ENCODE results near the gene CAPS2. TPM values are rescaled to one million over a fixed set of nuclear protein-coding genes. Genes with fewer than 3 reads are reported as not detected.

Gene CAPS2
- total RNA-seq, 1 donor from 2014 or later = 13.6 TPM

GRCh38 chr12:75311369-75311768 lies 18.8 kb downstream of the CAPS2 start:
- DNase-seq (ENCODE audit: low spot score) = no peak

GRCh38 chr12:75308279-75308678 lies 21.8 kb downstream of the CAPS2 start:
- no peak for DNase-seq (ENCODE audit: low spot score)
- intact Hi-C loops (cut with DNase I) = no loop called here

More at GRCh38 chr12:75311369-75311768, 18.8 kb downstream of the CAPS2 start:
- intact Hi-C loops (cut with DNase I) = no loop called here

- no peak for DNase-seq (ENCODE audit: low spot score)
- intact Hi-C loops (cut with DNase I) = no loop called here
Observed at GRCh38 chr12:75305412-75306332, 24.5 kb downstream of the CAPS2 start.

- no peak for DNase-seq (ENCODE audit: low spot score)
- intact Hi-C loops (cut with DNase I) = no loop called here
Observed at GRCh38 chr12:75302781-75303180, 27.3 kb downstream of the CAPS2 start.

GRCh38 chr12:75302225-75302624 lies 27.9 kb downstream of the CAPS2 start:
- intact Hi-C loops (cut with DNase I) = no loop called here
- no peak for DNase-seq (ENCODE audit: low spot score)

GRCh38 chr12:75294797-75295196 lies 35.3 kb downstream of the CAPS2 start:
- DNase-seq (ENCODE audit: low spot score) = no peak
- intact Hi-C loops (cut with DNase I) = no loop called here

GRCh38 chr12:75294336-75294735 lies 35.8 kb downstream of the CAPS2 start:
- intact Hi-C loops (cut with DNase I) = no loop called here
- DNase-seq (ENCODE audit: low spot score) = no peak

- intact Hi-C loops (cut with DNase I) = no loop called here
- no peak for DNase-seq (ENCODE audit: low spot score)
Observed at GRCh38 chr12:75291014-75291413, 39.1 kb downstream of the CAPS2 start.

- intact Hi-C loops (cut with DNase I) = no loop called here
- no peak for DNase-seq (ENCODE audit: low spot score)
Observed at GRCh38 chr12:75289753-75290152, 40.4 kb downstream of the CAPS2 start.

- intact Hi-C loops (cut with DNase I) = no loop called here
- DNase-seq (ENCODE audit: low spot score) = no peak
Observed at GRCh38 chr12:75288860-75289259, 41.3 kb downstream of the CAPS2 start.

- no peak for DNase-seq (ENCODE audit: low spot score)
- intact Hi-C loops (cut with DNase I) = no loop called here
Observed at GRCh38 chr12:75275702-75276101, 54.4 kb downstream of the CAPS2 start.

- intact Hi-C loops (cut with DNase I) = no loop called here
- DNase-seq (ENCODE audit: low spot score) = no peak
Observed at GRCh38 chr12:75271576-75271975, 58.5 kb downstream of the CAPS2 start.

GRCh38 chr12:75270157-75270556 lies 60.0 kb downstream of the CAPS2 start:
- intact Hi-C loops (cut with DNase I) = no loop called here
- DNase-seq (ENCODE audit: low spot score) = no peak

- DNase-seq (ENCODE audit: low spot score) = no peak
- intact Hi-C loops (cut with DNase I) = no loop called here
Observed at GRCh38 chr12:75269209-75269608, 60.9 kb downstream of the CAPS2 start.

GRCh38 chr12:75260316-75260715 lies 69.8 kb downstream of the CAPS2 start:
- no peak for DNase-seq (ENCODE audit: low spot score)
- intact Hi-C loops (cut with DNase I) = no loop called here

GRCh38 chr12:75259143-75259542 lies 71.0 kb downstream of the CAPS2 start:
- no peak for DNase-seq (ENCODE audit: low spot score)
- intact Hi-C loops (cut with DNase I) = no loop called here

GRCh38 chr12:75257510-75257909 lies 72.6 kb downstream of the CAPS2 start:
- intact Hi-C loops (cut with DNase I) = no loop called here

GRCh38 chr12:75245108-75245507 lies 85.0 kb downstream of the CAPS2 start:
- no peak for DNase-seq (ENCODE audit: low spot score)
- intact Hi-C loops (cut with DNase I) = no loop called here

More at GRCh38 chr12:75257510-75257909, 72.6 kb downstream of the CAPS2 start:
- DNase-seq (ENCODE audit: low spot score) = no peak

- no peak for DNase-seq (ENCODE audit: low spot score)
Observed at GRCh38 chr12:75239987-75240386, 90.1 kb downstream of the CAPS2 start.

GRCh38 chr12:75236206-75236605 lies 93.9 kb downstream of the CAPS2 start:
- DNase-seq (ENCODE audit: low spot score) = no peak

More at GRCh38 chr12:75239987-75240386, 90.1 kb downstream of the CAPS2 start:
- intact Hi-C loops (cut with DNase I) = no loop called here

GRCh38 chr12:75227132-75227531 lies 103.0 kb downstream of the CAPS2 start:
- no peak for DNase-seq (ENCODE audit: low spot score)
- intact Hi-C loops (cut with DNase I) = no loop called here

More at GRCh38 chr12:75236206-75236605, 93.9 kb downstream of the CAPS2 start:
- intact Hi-C loops (cut with DNase I) = no loop called here
